ENCODE results near the gene REV1.
"Not testable (repeated sequence)": the region's sequence is repeated elsewhere in the genome, so short reads cannot be mapped to it uniquely, and the experiment has no call there.

REV1 gene

DNA sequence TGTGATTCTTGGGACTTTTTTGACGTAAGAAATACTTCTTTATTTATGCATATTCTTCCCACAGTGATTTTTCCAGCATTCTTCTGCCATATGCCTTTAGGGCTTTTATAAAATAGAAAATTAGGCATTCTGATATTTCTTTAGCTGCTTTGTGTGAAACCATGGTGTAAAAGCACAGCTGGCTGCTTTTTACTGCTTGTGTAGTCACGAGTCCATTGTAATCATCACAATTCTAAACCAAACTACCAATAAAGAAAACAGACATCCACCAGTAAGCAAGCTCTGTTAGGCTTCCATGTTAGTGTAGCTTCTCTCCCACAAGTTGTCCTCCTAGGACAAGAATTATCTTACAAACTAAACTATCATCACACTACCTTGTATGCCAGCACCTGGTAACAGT, 90.0 kb downstream of the REV1 start:
- no peak for DNase-seq

DNA sequence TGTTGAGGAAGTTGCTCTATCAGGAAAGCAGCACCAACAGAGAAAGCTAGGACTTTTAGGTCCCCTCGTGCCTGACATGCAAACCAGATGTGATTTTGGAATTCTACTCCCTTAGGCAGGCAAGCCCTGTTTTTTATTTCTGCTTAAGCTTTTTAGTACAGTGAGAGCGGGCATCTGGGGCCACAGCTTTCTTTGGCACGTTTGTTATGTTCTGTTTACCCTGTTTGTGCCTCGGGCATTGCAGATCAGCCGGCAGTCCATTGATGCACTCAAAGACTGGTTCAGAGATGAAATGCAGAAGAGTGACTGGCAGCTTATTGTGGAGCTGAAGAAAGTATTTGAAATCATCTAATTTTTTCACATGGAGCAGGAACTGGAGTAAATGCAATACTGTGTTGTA, 90.8 kb downstream of the REV1 start:
- DNase-seq = no peak

- DNase-seq = no peak
Measured at GRCh38 chr2:99398303-99398702, 91.5 kb downstream of the REV1 start.

- no peak for DNase-seq
Measured at GRCh38 chr2:99397266-99397920, 92.4 kb downstream of the REV1 start.

GRCh38 chr2:99395589-99396130, 94.2 kb downstream of the REV1 start:
- DNase-seq = no peak

- DNase-seq = no peak
Measured at GRCh38 chr2:99389946-99390345, 99.9 kb downstream of the REV1 start.

DNA sequence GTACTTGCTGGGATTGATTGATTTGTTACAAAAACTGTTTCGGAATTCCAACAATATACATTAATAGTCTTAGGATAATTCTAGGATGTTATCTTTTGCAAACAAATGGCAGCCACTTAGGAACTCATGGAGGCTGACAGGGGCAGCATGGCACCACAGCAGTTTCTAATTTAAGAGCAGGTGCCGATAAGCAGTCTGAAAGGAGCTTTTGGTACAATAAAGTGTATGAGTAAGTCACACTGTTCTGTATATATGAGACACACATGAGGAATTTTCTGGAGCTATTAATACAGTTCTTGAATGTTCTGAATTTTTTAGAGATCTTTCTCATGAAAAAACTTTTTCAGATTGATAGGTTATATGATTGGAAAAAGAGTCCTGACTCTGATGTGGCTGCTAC, 100.4 kb downstream of the REV1 start:
- no peak for DNase-seq

DNA sequence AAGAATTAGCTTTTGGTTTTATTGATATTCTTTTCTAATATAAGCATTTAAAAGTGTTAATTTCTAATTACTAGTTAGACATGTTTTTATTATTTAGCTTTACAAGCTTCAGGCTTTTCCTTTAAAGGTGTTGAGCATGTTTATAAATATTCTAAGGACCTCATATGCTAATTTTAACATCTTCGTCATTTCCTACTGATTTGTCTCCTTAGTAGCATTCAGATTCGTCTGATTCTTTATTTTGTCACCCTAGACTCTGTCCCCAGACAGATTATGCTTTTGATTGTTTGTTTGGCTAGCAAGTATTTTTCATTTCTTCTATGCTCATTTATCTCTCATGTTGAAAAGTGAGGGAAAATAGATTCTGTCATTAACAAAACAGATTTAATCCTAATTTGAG, 100.9 kb downstream of the REV1 start:
- DNase-seq = no peak

DNA sequence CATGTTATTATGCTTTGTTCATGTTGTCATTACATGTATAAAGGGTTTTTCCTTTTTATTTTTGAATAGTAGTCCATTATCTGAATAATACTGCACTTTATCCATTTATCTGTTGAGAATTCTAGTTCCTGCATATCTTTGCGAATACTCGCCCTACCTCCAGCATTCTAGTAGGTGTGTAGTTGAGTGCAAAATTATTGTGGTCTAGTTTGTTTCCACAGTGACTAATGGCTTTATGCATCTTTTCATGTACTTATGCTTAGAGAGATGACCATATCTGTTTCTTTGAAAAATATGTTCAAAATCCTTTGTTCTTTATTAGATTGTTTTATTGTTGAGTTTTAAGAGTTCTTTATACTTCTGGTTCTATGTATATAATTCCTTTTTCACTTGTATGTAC, 103.8 kb downstream of the REV1 start:
- no peak for DNase-seq

GRCh38 chr2:99382143-99382542, 107.7 kb downstream of the REV1 start:
- DNase-seq = no peak

DNA sequence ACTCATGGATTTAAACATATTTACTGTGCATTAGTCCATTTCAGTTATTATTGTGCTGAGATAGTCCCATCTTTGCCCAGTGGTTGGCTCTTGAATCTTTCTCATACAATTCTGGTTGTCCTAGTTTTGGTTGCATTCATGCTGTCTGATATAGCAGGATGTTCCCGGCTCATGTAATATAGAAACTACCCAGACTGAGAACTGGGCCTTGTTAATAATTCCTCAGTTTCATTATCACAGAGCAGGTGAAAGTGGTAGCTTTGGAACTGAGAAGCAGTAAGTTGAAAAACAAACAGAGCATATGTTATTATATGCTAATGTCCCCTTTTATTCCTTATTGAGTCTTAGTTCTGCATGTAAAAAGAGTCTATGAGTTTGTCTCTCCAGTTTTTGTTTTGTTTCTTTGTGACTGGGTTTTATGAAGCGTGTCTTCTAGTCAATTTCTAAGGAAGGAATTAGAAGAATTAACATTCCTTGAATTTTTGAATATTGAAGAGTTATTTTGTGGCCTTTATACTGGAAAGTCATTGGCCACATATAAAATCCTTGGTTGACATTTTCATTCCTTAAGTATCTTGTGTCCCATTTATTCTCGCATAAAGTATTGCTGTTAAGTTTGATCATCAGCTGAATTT, 109.3 kb downstream of the REV1 start:
- no peak for DNase-seq

DNA sequence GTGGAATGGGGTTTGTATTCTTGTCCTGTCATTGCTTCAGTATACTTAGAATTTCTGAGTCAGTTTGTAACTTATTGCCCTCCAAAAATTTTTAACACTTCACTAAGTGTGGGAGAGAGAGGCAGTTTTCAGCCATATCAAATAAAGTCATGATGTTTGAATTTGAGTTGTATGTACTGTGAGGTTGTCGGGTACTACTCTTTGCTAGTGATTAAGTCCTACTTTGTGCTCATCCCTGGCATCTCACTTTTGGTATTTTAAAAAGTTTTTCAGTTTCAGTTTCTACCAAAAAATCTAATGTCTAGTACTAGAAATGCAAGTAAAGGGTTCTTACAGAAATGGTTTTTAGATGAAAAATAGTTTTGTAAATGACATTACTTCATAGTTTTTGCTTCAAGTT, 111.9 kb downstream of the REV1 start:
- DNase-seq = no peak

DNA sequence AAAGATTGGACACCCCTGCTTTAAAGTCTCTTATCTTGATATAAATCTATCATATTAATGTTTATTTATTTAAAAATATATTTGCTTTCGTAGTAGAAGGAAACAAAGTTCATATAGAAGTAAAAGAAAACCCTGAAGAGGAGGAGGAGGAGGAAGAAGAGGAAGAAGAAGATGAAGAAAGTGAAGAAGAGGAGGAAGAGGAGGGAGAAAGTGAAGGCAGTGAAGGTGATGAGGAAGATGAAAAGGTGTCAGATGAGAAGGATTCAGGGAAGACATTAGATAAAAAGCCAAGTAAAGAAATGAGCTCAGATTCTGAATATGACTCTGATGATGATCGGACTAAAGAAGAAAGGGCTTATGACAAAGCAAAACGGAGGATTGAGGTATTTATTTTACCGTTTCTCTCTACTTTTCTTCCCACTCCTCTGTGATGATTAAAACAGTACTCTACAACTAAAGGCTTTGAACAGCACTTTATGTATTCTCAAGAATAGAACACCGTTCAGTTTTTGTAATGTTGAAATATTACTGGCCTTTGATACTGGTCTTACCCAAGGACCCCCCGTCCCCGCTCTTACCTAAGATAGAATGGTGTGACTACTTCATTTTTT, 113.5 kb downstream of the REV1 start:
- DNase-seq = no peak

DNA sequence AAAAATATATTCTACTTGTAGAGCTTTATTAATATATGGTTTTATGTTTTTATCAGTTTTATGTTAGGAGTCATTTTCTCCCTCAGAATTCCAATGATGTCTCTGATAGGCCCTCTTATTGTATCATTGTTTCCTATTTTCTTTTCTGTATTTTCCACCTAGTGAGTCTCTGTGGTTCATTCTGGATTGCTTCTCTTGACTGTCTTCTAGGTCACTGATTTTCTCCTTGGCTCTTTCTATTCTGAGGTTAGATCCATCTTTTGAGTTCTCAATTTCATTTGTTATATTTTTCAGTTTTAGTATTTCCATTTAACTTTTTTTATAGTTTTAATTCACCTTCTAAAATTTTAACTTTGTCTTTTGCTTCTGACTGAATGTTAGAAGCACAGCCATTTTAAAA, 115.1 kb downstream of the REV1 start:
- DNase-seq = no peak

DNA sequence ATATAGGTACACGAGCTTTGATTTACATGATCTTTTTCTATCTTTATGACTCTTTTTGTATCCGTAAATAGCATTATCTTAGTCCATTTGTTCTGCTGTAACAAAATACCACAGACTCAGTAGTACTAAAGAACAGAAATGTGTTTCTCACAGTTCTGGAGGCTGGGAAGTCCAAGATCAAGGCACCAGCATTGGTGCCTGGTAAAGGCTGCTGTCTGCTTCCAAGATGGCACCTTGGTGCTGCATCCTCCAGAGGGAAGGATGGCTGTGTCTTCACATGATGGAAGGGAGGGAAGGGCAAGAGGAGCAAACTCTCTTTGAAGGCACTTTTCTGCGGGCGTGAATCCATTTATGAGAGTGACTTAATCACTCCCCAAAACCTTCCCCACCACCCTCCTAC, 116.7 kb downstream of the REV1 start:
- DNase-seq = no peak

- DNase-seq = not testable (repeated sequence)
Measured at GRCh38 chr2:99368854-99369253, 121.0 kb downstream of the REV1 start.

DNA sequence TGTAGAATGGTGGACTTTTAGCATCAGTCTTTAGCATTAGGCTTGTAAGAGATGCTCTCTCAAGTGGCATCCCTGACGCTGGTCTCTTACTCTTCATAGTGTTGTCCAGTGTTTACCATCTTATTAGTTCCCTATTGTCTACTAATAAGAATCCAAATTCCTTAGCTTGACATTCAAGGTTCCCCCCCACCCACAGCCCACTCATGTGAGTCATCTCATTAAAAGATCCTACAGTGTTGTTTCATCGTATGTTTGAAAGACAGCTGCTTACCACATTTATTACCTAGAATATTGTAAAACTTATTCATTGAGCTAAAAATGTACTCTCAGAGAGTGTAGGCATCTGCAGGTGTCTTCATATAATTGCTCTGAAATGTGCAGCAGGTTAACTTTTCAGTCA, 124.2 kb downstream of the REV1 start:
- DNase-seq = no peak

GRCh38 chr2:99356853-99357252, 133.0 kb downstream of the REV1 start:
- DNase-seq = no peak

DNA sequence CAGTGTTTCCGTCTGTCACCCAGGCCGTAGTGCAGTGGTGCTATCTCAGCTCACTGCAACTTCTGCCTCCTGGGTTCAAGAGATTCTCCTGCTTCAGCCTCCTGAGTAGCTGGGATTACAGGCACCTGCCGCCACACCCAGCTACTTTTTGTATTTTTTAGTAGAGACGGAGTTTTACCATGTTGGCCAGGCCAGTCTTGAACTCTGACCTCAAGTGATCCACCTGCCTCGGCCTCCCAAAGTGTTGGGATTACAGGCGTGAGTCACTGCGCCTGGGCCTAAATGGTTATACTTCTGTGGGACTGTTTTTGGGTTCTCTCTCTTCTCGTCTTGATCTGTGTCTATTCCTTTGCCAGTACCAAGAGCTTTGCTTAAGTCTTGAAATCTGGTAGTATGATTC, 135.0 kb downstream of the REV1 start:
- not testable (repeated sequence) for DNase-seq

DNA sequence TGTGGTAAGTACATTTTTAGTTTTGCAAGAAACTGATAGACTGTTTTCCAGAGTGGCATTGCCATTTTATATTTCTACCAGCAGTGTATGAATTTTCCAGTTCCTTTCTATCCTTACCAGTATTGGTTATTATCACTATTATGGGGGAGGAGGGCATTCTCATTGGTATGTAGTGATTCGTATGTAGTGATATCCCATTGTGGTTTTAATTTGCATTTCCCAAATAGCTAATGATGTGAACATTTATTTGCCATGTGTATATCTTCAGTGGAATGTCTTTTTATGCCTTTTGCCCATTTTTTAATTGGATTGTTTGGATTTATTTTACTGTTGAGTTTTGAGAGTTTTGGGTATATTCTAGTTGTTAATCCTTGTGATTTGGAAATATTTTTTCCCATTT, 135.7 kb downstream of the REV1 start:
- no peak for DNase-seq
